VCaP (cell line): Measurements from ENCODE around the gene SLC35F4.
"Not testable (repeated sequence)": the region's sequence is repeated elsewhere in the genome, so short reads cannot be mapped to it uniquely, and the experiment has no call there.

Experiments used
- H3K27ac ChIP-seq: fragments of 450-650 bp; 2 replicates; pipeline ENCODE4 v1.5.1; 2017
- CTCF ChIP-seq: fragments of 450-650 bp; conservative IDR thresholded peaks from 2 replicates; pipeline ENCODE4 v1.5.1; 2017; ENCODE audit warnings: mild to moderate bottlenecking, moderate library complexity

The SLC35F4 gene

DNA sequence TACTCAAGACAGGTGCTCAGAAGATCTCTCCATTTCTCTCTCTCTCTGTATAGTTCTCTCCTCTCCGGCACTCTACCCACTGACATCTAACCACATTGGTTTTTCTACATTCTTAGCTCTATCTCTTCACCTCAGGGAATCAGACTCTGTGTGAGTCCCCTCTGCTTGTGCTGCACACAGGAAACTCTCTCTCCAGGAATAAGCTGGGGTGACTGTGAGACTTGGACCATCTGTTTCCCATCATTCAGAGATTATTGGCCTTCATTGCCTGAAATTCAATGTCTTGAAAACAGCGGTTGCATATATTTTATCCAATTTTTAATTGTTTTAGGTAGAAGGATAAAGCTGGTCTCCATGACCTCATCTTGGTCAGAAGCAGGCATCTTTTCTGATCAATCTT is 105.0 kb downstream of the SLC35F4 start:
- H3K27ac ChIP-seq = no peak overlapping the region
- no peak for TF ChIP-seq CTCF

GRCh38 chr14:57755018-57755521 is 110.8 kb downstream of the SLC35F4 start:
- H3K27ac ChIP-seq = peak overlapping the region; percentile 46; the same call in 1 of the 2 replicates
- TF ChIP-seq CTCF = no peak

DNA sequence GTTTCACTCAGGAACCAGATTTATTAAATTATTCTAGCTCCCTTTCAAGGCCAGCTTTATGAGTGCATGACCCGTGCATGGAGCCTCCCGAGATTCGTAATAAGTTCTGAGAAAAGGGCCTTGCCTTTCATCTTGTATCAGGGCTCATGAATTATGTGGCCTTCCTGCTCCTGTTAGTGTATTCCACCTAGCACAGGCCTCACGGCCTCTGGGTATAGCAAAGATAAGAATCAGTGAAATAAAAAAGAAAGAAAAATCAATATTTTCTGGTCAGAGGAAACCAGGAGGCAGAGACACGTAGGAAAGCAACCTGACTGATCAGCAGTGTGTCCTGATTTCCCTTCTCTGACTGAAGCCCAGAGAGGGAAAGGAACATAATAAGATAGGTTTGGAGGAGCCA is 111.4 kb downstream of the SLC35F4 start:
- peak overlapping the region; percentile 46; the same call in 1 of the 2 replicates for H3K27ac ChIP-seq
- TF ChIP-seq CTCF = no peak

GRCh38 chr14:57753821-57754220 is 112.1 kb downstream of the SLC35F4 start:
- no peak for TF ChIP-seq CTCF
- H3K27ac ChIP-seq = peak overlapping the region; percentile 46; the same call in 1 of the 2 replicates

DNA sequence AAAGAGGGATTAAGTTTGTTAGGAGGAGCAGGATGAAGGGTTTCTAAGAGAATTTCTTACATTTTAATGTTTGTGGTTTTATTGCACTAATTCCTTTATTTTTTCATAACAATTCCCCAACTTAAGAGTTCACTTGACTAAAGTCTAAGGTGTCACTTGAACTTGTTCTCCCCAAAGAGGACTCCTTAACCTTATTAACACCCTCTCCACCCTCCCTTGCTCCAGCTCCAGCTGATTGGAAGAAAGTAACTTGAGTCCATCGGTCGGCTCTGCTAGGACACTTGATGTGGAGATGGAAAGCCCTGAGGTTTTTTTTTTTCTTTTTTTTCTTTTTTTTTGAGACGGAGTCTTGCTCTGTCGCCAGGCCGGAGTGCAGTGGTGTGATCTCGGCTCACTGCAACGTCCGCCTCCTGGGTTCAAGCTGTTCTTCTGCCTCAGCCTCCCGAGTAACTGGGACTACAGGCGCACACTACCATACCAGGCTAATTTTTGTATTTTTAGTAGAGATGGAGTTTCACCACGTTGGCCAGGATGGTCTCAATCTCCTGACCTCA is 113.7 kb downstream of the SLC35F4 start:
- H3K27ac ChIP-seq = not testable (repeated sequence)

DNA sequence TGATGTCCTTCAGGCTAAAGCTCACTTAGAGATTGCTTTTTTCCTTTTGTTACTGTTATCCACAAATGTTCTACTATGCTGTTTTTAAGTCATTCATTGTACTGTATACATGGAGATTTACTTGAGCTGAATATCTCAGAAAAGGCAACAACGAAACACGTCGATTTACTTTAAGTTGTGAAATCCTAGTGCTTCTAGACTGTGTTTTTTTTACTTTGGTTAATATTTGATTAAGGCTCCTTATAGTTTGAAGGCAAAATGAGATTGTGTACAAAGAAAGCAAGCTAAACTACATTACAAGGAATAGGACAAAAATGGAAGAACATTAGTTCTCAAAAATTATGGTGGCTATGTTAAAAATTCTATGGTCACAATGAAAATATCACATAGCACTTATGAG is 114.5 kb downstream of the SLC35F4 start:
- no peak overlapping the region for H3K27ac ChIP-seq
- TF ChIP-seq CTCF = no peak

DNA sequence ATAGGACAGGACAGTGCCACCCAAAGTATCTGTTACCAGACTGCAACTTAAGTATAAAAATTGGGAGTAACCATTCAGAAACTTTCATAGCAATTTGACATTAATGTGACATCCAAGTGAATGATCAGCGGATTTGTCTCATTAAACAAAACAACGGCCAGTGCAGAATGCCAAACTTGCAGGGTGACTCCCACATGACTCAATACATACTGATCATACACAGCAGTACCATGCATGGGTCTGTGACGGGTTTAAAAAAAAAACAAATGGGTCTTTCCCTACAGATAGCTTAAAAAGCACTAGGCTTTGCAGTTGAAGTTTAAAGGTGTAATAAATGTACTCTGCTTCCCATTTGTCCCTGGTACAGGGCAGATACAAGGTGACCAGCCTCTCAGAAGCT is 116.6 kb downstream of the SLC35F4 start:
- no peak for TF ChIP-seq CTCF
- no peak overlapping the region for H3K27ac ChIP-seq

DNA sequence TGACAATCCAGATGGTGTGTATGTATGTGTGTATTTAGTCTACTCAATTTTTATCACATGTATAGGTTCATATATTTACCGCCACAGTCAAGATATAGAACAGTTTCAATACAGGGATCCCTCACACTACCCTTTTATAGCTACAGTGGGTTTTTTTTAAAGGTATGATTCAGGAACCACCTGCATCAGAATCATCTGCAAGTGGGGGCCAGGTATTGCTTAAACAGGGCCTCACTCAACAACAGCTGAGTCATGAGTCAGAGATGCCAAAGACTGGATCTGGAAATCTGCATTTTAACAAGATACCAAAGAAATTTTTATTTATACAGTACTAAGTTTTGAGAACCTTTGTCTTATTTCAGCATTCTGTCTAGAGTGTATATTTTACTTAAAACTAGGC is 117.6 kb downstream of the SLC35F4 start:
- no peak for TF ChIP-seq CTCF
- H3K27ac ChIP-seq = no peak overlapping the region
